Measurements from ENCODE around the gene MAS1. TPM values are rescaled to one million over a fixed set of nuclear protein-coding genes. Genes with fewer than 3 reads are reported as not detected.

Gene MAS1
- total and polyA plus RNA-seq, 9 of the 15 experiments (the other 6 are each of a cell fraction or from before 2014, with no cell fraction given) = not detected

DNA sequence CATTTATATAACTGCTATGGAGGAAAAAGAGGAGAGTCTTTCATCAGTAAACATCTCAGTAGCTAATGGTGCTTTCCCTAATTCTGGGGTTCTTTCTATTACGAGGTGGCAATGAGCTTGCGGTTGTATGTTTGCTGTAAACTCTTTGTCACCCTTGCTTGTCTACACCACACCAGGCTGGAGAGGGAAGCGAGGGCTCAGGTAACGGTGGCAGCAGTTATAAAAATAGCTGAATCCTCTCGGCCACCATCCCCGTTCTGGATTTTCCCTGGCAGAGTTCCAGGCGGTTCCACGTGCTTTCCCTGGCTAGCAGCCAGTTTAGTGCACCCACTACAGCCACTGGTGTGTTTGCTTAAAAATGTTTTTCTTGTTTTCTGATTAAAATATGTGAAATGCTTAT lies 39.0 kb downstream of the MAS1 start:
- BruUV-seq (replicated peaks) = no TSS peak
- Histone ChIP-seq H4K20me1 (replicated peaks; ENCODE audit: control insufficient read depth, insufficient read depth, low read length) (no peaks in the 10 kb centered on the region), H3K79me2 (ENCODE audit: control insufficient read depth, insufficient read depth, low read length) (no peaks in the 10 kb centered on the region), H3K4me1 (replicated peaks in 1 of 2; ENCODE audit: control insufficient read depth in 2 of 2, insufficient read depth in 2 of 2, low read length in 2 of 2) (no peaks in the 10 kb centered on the region; a peak in 1 of 5 replicates), H3K9ac (ENCODE audit: insufficient read depth in 1 of 2, low read depth in 2 of 2, low read length in 2 of 2) (peak overlapping the region in 1 of 2 experiments; percentile 24; a peak in 1 of 4 replicates), H3K9me1 (ENCODE audit: control insufficient read depth, insufficient read depth, low read length) (no peaks in the 10 kb centered on the region), H3K27ac (ENCODE audit: extremely low read depth, low read depth, low read length) (no peak overlapping the region), H3K4me3 (no peak overlapping the region), H2AFZ (ENCODE audit: low read depth, low read length) (peak overlapping the region; percentile 91), H3K27me3 (ENCODE audit: control insufficient read depth in 2 of 2, insufficient read depth in 2 of 2, low read length in 2 of 2) (peaks cover 11 to 17% of the 10 kb centered on the region in 2 experiments; a peak in 3 of 5 replicates), H3K36me3 (ENCODE audit: control insufficient read depth, insufficient read depth, low read length) (no peaks in the 10 kb centered on the region), H3K9me3 (replicated peaks; ENCODE audit: control insufficient read depth, insufficient read depth, low read depth, low read length) (no peaks in the 10 kb centered on the region), H3K4me2 (ENCODE audit: insufficient read depth, low read length) (peak overlapping the region; percentile 37)
- ATAC-seq = peak; percentile 54
- in situ Hi-C loops (cut with MboI) (no loop called here), intact Hi-C loops (cut with micrococcal nuclease) (no loop called here)
- WGBS (ENCODE audit: insufficient coverage, low coverage, missing lambda C conversion rate) = 11% methylated on average over 8 of the region's 8 CpGs
- peak; percentile 65 for FAIRE-seq
- CTCF ChIA-PET (ENCODE audit: low intra/inter-chr PET ratio) = no interaction called here
- POLR2A ChIA-PET = interaction anchor here (0.8 to 1.3 kb wide), 5 partner anchors 10 to 713 kb away, joined by 4 to 5 read pairs (median 5); no protein-coding TSS in a partner anchor
- peak in 2 of 4 experiments; percentile 27 to 68 for DNase-seq (ENCODE audit: extremely low read depth in 1 of 4, low spot score in 3 of 4)
- TF ChIP-seq STAT5B (CRISPR knock-in tag; IDR thresholded peaks at IDR 0.05) (no peak), SETDB1 (IDR thresholded peaks at IDR 0.05; ENCODE audit: low read length) (no peak), NR2F6 (CRISPR knock-in tag; IDR thresholded peaks at IDR 0.05) (no peak), ETS2 (tag; IDR thresholded peaks at IDR 0.05; ENCODE audit: borderline replicate concordance, poor library complexity, severe bottlenecking) (no peak), ZNF212 (CRISPR knock-in tag; IDR thresholded peaks at IDR 0.05) (no peak), TCFL5 (CRISPR knock-in tag; conservative IDR thresholded peaks at IDR 0.05) (no peak), PML (IDR thresholded peaks at IDR 0.05; ENCODE audit: low read length) (no peak), SMAD1 (IDR thresholded peaks at IDR 0.05; ENCODE audit: low read depth, low read length, partially characterized antibody) (peak; percentile 55), POLR3A (IDR thresholded peaks at IDR 0.05; ENCODE audit: borderline replicate concordance, extremely low read depth, insufficient read depth, insufficient read length) (no peak), TCF7L2 (IDR thresholded peaks at IDR 0.05; ENCODE audit: low read depth, low read length) (no peak), NUFIP1 (IDR thresholded peaks at IDR 0.05; ENCODE audit: partially characterized antibody) (no peak), RBM39 (optimal IDR thresholded peaks at IDR 0.05; ENCODE audit: low read depth, low read length) (no peak), MITF (IDR thresholded peaks at IDR 0.05) (no peak), CHAMP1 (IDR thresholded peaks at IDR 0.05) (0 out of 2 replicates have a peak, but pooled peaks have one; percentile 38), ARID1B (IDR thresholded peaks at IDR 0.05) (no peak), ZNF41 (CRISPR knock-in tag; conservative IDR thresholded peaks at IDR 0.05) (no peak), MYNN (IDR thresholded peaks at IDR 0.05) (no peak), MYNN (CRISPR knock-in tag; IDR thresholded peaks at IDR 0.05) (no peak)

Data from K562 (cell line).